HG02623 (cell line): Measurements from ENCODE around the gene OR10G6.
"Not testable (repeated sequence)": the region's sequence is repeated elsewhere in the genome, so short reads cannot be mapped to it uniquely, and the experiment has no call there.

Experiments used
- ATAC-seq: cut with Tn5 transposase; IDR thresholded peaks from one replicate; pipeline ENCODE4 v1.9.1; 2021; ENCODE audit warnings: moderate library complexity; ENCODE audit not compliant: unreplicated experiment

OR10G6 gene, protein sequence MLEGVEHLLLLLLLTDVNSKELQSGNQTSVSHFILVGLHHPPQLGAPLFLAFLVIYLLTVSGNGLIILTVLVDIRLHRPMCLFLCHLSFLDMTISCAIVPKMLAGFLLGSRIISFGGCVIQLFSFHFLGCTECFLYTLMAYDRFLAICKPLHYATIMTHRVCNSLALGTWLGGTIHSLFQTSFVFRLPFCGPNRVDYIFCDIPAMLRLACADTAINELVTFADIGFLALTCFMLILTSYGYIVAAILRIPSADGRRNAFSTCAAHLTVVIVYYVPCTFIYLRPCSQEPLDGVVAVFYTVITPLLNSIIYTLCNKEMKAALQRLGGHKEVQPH

GRCh38 chr11:123995119-123995518, at the start of gene OR10G6:
Gene OR10G6, minus strand, starts transcription at chr11:123995161. Its CDS starts 0 bp downstream, at chr11:123995161.
- no peak for ATAC-seq

DNA sequence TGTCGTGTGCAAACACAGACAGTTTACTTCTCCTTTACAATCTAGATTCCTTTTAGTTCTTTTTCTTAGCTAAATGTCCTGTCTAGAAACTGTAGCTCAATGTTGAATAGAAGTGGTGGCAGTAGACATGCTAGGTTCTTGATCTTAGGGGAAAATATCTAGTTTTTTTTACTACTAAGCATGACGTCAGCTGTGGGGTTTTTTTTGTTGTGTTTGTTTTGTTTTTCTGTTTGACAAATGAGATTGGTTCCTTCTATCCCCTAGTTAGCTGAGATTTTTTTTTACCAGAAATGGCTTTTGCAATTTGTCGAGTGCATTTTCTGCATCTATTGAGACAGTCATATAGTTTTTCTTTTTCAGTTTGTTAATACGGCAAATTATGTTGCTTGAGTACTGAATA, 48.5 kb upstream of the OR10G6 start:
- no peak for ATAC-seq

- no peak for ATAC-seq
Observed at GRCh38 chr11:124041254-124041653, 46.3 kb upstream of the OR10G6 start, which contains the start of gene OR10G7. Gene OR10G7, minus strand, starts transcription at chr11:124041325. Its CDS starts 2,324 bp downstream, at chr11:124039001.

- no peak for ATAC-seq
Observed at GRCh38 chr11:124039557-124039956, 44.6 kb upstream of the OR10G6 start.

DNA sequence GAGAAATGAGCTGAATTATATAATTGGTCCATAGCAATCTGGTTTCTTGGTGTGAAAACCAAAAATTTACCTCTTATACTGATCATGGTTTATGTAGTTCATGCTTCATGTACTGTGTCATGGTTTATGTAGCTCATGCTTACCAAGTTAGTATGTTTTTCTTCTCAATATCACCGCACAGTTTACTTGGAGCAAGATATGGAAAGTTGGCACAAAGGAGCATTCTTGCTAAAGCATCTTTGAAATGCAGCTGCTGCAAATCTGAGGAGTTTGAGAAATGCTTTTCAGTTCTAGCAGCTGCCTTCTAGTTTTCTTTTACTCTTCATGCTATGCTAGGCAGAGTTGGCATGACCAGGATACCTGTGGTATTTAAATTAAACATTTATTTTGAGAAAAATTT, 41.7 kb upstream of the OR10G6 start:
- ATAC-seq: no peak

- ATAC-seq: no peak
Observed at GRCh38 chr11:124026498-124026897, 31.5 kb upstream of the OR10G6 start, which contains the start of gene OR10G8. Gene OR10G8, plus strand, starts transcription at chr11:124026798. Its CDS starts 2,825 bp downstream, at chr11:124029623.

GRCh38 chr11:124015837-124016236, 20.9 kb upstream of the OR10G6 start:
- not testable (repeated sequence) for ATAC-seq

- no peak for ATAC-seq
Observed at GRCh38 chr11:124012697-124013096, 17.7 kb upstream of the OR10G6 start, which contains the start of gene OR10G4. Gene OR10G4, plus strand, starts transcription at chr11:124012997. Its CDS starts 2,578 bp downstream, at chr11:124015575.

DNA sequence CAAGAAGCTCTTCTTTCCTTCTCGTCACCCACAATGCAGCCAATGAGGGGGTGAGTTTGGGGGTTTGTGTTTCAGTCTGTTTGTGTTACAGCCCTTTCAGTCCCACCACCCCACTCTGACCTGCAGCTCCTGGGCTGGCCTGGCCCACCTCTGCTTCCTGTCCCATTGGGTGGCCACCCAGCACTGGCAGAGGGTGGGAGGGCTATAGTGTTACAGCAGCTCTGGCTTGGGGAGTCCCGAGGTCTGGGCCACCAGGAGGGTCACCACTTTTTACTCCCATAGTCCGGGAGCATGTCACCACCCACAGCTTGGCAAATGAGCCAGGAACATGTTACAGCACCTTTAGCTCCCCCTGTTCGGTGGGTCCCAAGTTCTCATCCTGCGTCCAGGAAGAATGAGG, 15.7 kb downstream of the OR10G6 start:
- ATAC-seq: no peak

DNA sequence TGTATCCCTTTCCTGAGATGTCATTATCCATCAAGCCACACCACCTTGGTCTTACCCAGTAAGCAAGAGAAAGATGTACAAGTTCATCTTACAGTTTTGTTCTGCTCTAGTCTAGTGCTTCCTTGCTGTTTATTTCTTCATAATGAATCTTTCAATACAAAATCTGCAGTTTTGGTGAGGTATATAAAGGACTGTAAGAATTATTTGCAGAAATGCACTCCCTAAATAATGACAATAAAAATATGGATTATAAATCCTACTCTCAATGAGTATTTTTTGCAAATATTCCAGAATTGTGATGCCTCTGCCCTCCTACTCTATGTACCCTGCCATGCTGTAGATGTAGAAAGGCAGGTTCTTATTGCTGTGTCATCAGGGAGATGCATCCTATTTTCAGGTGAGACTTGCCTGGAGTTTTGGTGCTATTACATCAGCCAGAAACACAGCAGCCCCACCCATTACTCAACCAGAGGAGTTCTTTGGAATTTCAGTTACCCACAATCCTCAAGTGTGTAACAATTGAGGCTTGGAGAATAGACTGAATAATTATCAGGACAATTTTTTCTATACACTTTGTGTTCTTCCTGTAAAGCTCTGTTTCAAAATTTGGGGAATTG, 17.1 kb downstream of the OR10G6 start, which contains the start of gene OR10S1:
Gene OR10S1 (minus strand): TSS at position 51 of the 617 bp plus-strand sequence. CDS start 117 bp downstream, outside the sequence.
- no peak for ATAC-seq

DNA sequence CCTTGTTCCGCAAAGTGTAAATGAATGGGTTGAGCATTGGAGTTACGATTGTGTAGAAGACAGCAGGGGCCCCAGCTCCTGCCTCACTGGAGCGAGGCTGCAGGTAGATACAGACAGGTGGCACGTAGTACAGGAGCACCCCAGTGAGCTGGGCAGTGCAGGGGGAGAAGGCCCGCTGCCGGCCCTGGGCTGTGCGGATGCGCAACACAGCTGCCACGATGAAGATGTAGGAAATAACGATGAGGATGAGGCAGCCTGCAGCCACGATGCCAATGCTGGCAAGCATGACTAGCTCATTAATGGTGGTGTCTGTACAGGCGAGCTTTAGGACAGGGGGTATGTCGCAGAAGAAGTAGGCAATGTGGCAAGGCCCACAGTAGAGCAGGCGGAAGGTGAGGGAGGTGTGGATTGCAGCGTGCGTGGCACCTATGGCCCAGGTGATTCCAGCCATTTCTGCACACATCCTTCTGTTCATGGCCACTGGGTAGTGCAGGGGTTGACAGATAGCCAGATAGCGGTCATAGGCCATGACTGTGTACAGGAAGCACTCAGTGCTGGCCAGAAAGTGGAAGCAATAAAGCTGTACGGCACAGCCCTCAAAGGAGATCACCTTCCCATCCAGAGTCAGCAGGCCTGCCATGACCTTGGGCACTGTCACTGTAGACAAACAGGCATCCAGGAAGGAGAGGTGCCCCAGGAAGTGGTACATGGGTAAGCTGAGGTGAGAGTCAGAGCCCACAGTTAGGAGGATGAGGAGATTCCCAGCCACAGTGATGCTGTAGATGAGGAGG, 18.0 kb downstream of the OR10G6 start:
- ATAC-seq: no peak

- no peak for ATAC-seq
Observed at GRCh38 chr11:123973816-123974215, 21.1 kb downstream of the OR10G6 start.

DNA sequence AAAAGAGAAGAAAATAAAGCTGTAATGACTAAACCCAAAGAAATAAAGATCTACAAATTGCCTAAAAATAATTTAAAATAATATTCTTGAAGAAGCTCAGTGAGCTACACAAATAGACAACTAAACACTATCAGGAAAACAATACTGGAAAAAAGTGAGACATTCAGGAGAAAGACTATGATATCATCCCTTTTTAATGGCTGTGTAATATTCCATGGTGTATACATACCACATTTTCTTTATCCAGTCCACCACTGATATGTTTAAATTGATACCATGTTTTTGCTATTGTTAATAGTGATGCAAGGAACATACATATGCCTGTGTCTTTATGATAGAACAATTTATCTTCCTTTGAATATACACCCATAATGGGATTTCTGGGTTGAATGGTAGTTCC, 38.2 kb downstream of the OR10G6 start:
- no peak for ATAC-seq

- no peak for ATAC-seq
Observed at GRCh38 chr11:123945132-123945531, 49.8 kb downstream of the OR10G6 start.
